ENCODE results near the gene FURIN.
"Not testable (repeated sequence)": the region's sequence is repeated elsewhere in the genome, so short reads cannot be mapped to it uniquely, and the experiment has no call there.

Gene FURIN

DNA sequence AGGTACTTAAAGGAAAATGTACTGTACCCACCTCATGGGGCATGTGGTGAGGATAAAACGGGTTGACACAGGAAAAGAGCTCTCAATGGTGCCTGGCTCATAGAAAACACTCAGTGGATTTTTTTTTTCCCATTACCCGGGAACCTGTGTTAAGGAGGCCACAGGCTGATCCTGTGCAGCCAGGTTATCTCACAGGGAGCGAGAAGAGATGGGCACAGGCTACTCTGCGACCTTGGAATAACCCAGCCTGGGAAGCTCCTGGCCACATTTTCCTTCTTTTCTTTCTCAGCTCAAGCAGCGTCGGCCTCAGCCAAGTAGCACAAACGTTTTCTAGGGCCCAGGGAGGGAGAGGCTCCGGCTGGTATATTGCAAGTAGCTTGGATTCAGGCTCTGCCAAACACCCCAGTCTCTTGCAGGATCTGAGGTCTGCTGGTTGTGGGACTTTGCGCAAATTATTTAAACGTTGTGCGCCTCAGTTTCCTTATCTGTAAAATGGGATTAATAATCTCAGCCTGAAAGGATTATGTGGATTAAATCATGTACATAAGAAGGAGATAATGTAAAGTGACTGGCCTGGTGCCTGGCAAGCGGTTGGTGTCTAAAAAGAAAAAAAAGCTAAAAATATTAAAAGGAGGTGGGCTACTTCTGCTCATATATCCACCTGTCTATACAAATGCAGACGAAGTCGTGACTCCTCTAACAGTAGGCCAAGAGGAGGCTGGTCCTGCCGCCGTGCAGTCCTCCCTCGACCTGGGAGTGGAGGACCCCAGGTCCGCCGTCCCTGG is 2.2 kb downstream of the FURIN start:
- no peak for DNase-seq (ENCODE audit: low read depth in 2 of 2)

DNA sequence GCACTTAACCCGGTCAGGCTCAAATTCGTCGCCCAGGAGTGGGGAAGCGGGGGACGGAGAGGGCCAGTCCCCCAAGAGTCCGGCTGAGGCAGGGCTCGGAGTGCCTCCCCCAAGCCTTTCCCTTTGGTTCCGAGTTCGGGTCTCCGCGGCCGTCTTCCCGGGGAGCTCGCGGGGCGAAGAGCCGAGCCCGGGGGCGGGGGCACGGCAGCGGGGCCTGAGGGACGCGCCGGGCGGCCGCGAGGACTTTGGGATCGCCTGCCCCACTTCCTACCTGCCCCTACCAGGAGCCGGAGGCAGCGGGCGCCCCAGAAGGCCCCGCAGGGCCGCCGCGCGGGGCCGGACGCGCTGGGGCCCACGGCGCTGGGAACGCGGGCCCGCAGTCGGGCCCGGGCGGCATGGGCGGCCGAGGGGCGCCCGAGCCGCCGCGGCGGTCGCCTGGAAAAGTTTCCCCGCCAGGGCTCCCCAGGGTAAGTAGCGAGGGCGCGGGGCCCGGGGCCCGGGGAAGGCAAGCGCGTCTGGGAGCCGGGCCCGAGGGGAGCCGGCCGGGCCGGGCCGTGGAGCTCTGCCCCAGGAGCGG is 2.8 kb downstream of the FURIN start:
- no peak for DNase-seq (ENCODE audit: low read depth in 2 of 2)

DNA sequence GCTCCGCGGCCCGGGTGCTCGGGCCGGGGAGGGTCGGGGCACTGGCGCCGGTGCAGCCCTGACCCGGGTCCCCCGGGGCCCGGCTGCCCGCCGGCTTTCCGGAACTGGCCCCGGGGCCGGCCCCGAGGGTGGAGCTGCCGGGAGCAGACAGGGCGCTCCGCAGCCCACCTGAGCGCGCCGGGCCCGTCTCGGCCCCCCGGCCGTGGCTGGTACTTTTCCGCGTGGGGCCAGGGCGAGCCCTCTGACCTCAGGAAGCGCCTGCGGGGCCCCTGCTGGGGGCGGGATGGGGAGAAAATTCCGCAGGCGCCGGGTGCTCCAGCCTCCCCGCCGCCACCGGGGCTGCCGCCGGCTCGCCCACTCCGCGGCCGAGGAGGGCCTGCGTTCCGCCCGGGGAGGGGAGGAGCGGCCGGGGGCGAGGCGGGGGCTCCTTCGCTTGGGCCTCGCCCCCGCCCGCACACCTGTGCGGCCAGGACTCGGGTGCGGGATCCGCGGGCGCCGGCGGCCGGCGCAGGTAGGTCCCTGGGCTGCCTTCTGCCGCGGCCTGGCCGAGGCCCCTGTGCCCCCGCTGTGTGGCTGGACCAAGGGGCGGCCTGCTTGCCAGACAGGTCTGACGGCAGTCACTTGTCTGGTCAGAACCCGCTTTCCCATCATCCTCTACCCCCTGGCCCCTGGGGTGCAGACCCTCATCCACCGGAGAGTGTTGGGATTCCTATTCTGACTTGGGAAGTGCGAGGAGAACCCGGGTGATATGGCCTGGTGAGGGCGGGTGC is 3.5 kb downstream of the FURIN start:
- DNase-seq (ENCODE audit: low read depth in 2 of 2), result no peak

DNA sequence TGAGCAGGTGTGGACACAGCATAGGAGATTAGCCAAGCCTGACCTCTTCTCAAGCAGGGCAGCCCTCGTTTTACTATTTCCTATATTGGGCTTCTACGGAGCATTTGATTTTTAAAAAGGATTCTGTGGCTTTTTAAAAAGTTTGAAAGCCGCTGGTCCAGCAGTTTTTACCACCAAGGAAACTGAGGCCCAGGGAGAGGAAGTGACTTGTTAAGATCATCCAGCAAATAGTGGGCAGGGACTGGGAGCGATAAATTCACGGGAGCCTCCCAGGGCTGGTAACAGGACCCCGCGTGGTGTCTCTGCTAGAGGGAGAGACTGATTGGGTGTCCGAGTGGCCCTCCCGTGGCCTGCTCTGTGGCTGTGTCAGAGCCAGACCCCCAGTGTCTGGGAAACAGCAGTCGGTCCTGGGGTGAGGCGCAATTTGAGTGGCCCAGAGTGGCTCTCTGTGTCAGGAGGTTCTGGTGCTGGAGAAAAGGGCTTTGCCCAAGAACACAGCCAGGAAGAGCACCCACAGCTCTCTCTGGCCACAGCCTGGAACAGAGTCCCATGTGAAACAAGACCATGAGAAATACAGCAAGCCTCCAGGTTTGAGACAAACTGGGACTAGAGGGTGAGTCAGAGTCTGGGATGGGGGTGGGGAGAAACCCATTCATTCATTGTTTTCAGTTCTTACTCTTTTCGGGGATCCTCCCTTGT is 4.2 kb downstream of the FURIN start:
- DNase-seq (ENCODE audit: low read depth in 2 of 2), result no peak

DNA sequence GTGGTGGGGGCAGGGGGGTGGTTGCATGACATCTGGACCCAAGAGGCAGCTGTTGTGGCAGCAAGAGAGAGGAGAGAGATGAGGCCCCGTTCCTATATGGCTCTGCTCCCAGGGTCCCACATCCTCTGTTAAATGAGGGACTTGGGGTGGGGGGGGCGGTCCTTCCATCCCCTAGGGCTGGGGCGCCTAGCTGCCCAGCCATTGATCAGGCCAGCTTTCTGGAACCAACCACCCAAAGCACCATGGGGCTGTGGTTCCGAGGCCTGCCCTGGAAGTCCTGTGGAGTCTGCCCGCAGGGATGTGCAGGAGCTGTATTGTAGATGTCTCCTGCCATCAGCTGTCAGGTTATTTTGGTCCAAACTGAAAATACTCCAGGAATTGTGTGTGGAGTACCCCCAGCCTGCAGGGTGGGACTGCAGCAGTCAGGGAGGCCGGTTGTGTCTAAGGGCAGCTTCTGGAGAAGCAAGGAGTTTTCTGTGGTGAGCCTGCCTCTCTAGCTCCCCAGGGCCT is 5.2 kb downstream of the FURIN start:
- DNase-seq (ENCODE audit: low read depth in 2 of 2), result no peak

DNA sequence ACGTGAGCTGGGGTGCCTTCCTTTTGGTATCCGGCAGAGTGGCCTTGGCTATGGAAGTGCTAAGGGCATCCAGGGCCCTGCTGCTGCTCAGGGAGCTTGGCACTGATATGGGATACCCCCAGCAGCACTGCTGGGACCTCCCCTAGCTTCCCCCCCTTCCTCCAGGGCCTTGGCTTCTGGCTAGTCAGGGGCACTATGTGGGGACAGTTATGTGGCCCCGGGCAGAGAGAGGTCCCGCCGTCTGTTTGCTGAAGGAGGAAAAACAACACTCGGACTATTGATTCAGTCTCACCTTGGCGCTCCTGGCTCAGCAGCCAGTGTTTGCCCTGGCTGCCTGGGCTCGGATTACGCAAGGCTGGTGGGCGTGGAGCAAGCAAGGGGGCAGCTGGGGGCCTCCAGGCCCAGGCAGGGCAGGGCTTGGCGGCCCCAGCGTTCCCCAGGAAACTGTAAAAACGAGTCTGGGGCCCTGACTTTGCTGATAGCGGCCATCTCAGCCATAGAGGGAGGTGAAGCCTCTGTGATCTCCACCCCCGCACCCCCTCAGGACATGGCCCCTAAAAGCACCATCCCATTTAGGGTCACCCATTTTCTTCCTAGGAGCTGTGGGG is 5.7 kb downstream of the FURIN start:
- DNase-seq (ENCODE audit: low read depth in 2 of 2), result no peak

DNA sequence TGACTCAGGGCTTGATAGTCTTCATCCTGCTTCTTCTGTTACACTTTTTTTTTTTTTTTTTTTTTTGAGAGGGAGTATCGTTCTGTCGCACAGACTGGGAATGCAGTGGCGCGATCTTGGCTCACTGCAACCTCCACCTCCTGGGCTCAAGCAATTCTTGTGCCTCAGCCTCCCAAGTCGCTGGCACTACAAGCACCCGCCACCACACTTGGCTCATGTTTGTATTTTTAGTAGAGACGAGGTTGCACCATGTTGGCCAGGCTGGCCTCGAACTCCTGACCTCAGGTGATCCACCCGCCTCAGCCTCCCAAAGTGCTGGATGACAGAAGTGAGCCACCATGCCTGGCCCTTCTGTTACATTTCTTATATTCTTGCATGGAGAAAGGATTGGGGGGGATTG is 6.6 kb downstream of the FURIN start:
- DNase-seq (ENCODE audit: low read depth in 2 of 2), result not testable (repeated sequence)

DNA sequence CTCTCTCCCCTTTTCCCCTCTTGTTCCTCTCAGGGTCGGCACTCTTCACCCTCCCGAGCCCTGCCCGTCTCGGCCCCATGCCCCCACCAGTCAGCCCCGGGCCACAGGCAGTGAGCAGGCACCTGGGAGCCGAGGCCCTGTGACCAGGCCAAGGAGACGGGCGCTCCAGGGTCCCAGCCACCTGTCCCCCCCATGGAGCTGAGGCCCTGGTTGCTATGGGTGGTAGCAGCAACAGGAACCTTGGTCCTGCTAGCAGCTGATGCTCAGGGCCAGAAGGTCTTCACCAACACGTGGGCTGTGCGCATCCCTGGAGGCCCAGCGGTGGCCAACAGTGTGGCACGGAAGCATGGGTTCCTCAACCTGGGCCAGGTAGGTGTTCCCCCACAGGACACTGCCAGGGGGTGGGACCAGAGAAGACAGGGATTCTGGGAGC is 7.2 kb downstream of the FURIN start:
- DNase-seq (ENCODE audit: low read depth in 2 of 2), result no peak

DNA sequence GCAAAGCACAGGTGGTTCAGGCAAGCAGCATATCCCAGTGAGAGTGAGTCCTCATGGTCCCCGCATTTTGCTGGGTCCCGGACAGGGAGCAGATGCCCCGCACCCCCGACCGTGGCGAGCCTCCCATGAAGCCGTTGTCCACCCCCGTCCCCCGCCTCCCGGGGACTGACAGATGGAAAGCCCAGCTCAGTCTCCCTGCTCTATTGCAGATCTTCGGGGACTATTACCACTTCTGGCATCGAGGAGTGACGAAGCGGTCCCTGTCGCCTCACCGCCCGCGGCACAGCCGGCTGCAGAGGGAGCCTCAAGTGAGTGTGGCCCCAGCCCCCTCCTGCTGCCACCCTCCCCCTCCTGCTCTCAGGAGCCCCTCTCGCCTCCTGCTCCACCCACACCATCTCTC is 7.7 kb downstream of the FURIN start:
- no peak for DNase-seq (ENCODE audit: low read depth in 2 of 2)

DNA sequence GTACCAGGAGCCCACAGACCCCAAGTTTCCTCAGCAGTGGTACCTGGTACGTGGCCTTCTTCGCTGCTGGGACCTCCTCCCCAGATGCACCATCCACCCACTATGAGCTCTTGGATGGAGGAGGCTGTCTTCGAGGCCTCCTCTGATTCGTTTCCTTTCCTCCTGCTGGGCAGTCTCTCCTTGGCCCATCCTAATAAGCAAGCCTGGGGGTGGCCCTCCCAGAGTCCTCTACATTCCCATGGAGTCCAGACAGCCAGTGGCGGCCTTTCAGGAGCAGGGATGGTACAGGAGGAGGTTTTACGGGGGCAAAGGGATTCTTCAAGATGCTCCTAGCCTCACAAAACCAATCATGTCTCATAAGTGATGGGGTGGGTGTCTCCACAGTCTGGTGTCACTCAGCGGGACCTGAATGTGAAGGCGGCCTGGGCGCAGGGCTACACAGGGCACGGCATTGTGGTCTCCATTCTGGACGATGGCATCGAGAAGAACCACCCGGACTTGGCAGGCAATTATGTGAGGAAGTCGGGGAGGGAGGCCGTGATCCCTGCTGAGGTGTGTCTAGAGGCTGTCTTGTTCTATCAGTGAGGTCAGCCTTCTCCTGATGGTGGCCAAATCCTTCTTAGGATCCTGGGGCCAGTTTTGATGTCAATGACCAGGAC is 8.3 kb downstream of the FURIN start:
- no peak for DNase-seq (ENCODE audit: low read depth in 2 of 2)

DNA sequence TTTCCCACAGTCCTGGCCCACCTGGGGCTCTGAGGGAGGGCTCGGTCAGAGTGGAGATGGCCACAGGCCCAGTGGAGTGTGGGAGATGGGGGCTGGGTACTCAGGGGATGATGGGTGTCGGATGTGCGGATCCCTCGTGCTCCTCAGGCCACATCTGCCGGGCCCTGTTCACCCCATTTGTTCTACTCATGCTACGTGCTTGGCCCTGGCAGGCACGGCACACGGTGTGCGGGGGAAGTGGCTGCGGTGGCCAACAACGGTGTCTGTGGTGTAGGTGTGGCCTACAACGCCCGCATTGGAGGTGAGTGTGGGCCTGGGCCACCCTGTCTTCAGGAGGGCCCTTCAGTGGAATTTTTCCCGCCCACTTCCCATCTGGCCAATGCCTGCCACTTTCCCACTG is 8.9 kb downstream of the FURIN start:
- no peak for DNase-seq (ENCODE audit: low read depth in 2 of 2)

DNA sequence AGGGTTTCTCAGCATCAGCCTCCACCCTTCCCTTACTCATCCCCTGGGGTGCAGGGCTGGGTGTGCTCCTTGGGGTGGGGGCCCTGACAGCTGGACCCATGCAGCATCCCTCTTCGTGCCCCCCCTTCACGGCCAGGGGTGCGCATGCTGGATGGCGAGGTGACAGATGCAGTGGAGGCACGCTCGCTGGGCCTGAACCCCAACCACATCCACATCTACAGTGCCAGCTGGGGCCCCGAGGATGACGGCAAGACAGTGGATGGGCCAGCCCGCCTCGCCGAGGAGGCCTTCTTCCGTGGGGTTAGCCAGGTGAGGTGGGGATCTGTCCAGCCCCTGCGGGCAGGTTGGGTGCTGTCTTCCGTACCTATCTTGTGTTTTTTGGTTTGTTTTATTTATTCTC is 9.6 kb downstream of the FURIN start:
- no peak for DNase-seq (ENCODE audit: low read depth in 2 of 2)

DNA sequence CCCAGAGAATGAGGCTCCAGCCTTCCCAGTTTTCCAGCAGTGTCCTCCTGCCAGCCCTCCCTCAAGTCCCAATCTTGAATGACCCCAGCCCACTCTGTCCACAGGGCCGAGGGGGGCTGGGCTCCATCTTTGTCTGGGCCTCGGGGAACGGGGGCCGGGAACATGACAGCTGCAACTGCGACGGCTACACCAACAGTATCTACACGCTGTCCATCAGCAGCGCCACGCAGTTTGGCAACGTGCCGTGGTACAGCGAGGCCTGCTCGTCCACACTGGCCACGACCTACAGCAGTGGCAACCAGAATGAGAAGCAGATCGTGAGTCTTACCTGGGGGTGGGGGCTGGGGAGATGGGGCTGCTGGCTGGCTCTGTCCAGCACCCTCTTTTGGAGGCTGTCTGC is 10.3 kb downstream of the FURIN start:
- no peak for DNase-seq (ENCODE audit: low read depth in 2 of 2)

DNA sequence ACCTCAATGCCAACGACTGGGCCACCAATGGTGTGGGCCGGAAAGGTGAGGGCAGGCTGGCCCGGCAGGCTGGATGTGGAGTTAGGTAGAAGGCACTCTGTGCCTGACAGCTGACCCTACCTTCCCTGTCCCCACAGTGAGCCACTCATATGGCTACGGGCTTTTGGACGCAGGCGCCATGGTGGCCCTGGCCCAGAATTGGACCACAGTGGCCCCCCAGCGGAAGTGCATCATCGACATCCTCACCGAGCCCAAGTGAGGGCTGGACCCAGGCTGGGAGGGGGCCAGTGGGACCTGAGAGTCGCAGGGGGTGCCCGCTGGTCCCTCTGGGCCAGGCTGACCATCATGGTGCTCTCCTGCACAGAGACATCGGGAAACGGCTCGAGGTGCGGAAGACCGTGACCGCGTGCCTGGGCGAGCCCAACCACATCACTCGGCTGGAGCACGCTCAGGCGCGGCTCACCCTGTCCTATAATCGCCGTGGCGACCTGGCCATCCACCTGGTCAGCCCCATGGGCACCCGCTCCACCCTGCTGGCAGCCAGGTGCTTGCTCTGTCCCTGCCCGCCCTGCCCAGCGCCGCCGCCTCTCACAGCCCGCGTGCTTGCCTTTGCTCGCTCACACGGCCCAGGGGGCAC is 11.5 kb downstream of the FURIN start:
- DNase-seq (ENCODE audit: low read depth in 2 of 2), result no peak

DNA sequence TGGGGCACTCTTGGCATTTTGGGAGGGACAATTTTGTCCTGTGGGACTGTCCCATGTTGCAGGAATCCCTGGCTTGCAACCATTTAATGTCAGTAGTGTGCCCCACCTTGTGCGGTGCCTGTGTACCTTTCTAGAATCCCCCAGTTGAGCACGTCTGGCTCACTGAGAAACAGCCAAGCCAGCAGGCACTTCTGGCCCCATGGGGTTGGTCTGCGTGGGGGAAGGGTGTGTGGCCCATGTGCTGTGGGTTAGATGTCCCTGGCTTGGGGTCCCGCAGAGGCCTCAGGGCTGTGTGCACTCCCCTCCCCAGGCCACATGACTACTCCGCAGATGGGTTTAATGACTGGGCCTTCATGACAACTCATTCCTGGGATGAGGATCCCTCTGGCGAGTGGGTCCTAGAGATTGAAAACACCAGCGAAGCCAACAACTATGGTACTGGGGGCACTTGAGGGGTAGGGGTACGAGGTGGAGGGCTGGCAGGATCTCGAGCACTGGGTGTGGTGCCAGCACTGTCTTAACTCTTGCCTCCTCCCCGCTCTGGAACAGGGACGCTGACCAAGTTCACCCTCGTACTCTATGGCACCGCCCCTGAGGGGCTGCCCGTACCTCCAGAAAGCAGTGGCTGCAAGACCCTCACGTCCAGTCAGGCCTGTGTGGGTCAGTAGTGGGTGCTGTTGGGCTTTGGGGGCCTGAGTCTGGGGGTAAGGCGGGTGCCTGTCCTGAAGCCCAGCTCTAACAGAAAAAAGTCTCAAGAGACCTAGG is 12.2 kb downstream of the FURIN start:
- no peak for DNase-seq (ENCODE audit: low read depth in 2 of 2)

DNA sequence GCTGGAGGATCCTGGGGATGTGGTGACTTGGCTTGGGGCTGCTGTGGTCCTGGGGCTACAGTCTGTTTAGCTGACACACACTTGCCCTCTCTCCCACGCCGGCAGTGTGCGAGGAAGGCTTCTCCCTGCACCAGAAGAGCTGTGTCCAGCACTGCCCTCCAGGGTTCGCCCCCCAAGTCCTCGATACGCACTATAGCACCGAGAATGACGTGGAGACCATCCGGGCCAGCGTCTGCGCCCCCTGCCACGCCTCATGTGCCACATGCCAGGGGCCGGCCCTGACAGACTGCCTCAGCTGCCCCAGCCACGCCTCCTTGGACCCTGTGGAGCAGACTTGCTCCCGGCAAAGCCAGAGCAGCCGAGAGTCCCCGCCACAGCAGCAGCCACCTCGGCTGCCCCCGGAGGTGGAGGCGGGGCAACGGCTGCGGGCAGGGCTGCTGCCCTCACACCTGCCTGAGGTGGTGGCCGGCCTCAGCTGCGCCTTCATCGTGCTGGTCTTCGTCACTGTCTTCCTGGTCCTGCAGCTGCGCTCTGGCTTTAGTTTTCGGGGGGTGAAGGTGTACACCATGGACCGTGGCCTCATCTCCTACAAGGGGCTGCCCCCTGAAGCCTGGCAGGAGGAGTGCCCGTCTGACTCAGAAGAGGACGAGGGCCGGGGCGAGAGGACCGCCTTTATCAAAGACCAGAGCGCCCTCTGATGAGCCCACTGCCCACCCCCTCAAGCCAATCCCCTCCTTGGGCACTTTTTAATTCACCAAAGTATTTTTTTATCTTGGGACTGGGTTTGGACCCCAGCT is 13.0 kb downstream of the FURIN start:
- DNase-seq (ENCODE audit: low read depth in 2 of 2), result no peak

DNA sequence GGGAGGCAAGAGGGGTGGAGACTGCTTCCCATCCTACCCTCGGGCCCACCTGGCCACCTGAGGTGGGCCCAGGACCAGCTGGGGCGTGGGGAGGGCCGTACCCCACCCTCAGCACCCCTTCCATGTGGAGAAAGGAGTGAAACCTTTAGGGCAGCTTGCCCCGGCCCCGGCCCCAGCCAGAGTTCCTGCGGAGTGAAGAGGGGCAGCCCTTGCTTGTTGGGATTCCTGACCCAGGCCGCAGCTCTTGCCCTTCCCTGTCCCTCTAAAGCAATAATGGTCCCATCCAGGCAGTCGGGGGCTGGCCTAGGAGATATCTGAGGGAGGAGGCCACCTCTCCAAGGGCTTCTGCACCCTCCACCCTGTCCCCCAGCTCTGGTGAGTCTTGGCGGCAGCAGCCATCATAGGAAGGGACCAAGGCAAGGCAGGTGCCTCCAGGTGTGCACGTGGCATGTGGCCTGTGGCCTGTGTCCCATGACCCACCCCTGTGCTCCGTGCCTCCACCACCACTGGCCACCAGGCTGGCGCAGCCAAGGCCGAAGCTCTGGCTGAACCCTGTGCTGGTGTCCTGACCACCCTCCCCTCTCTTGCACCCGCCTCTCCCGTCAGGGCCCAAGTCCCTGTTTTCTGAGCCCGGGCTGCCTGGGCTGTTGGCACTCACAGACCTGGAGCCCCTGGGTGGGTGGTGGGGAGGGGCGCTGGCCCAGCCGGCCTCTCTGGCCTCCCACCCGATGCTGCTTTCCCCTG is 13.8 kb downstream of the FURIN start:
- DNase-seq (ENCODE audit: low read depth in 2 of 2), result no peak

DNA sequence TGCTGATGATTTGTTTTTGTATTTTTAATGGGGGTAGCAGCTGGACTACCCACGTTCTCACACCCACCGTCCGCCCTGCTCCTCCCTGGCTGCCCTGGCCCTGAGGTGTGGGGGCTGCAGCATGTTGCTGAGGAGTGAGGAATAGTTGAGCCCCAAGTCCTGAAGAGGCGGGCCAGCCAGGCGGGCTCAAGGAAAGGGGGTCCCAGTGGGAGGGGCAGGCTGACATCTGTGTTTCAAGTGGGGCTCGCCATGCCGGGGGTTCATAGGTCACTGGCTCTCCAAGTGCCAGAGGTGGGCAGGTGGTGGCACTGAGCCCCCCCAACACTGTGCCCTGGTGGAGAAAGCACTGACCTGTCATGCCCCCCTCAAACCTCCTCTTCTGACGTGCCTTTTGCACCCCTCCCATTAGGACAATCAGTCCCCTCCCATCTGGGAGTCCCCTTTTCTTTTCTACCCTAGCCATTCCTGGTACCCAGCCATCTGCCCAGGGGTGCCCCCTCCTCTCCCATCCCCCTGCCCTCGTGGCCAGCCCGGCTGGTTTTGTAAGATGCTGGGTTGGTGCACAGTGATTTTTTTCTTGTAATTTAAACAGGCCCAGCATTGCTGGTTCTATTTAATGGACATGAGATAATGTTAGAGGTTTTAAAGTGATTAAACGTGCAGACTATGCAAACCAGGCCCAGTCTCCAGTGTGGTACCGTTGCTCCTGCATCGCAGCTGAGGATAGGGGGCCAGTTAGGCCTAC is 14.6 kb downstream of the FURIN start:
- DNase-seq (ENCODE audit: low read depth in 2 of 2), result no peak

Data from stimulated activated CD8-positive, alpha-beta memory T cell treated with anti-CD3 and anti-CD28 coated beads, Interleukin-2, amount 100 ng/mL, for 48 hours (primary cell).